HG02588 (cell line): ENCODE results near the gene ZKSCAN2.

ENCODE experiments used
- ATAC-seq: cut with Tn5 transposase; IDR thresholded peaks from one replicate; pipeline ENCODE4 v1.9.1; 2021; ENCODE audit warnings: mild to moderate bottlenecking, moderate library complexity; ENCODE audit not compliant: unreplicated experiment

ZKSCAN2 gene

DNA sequence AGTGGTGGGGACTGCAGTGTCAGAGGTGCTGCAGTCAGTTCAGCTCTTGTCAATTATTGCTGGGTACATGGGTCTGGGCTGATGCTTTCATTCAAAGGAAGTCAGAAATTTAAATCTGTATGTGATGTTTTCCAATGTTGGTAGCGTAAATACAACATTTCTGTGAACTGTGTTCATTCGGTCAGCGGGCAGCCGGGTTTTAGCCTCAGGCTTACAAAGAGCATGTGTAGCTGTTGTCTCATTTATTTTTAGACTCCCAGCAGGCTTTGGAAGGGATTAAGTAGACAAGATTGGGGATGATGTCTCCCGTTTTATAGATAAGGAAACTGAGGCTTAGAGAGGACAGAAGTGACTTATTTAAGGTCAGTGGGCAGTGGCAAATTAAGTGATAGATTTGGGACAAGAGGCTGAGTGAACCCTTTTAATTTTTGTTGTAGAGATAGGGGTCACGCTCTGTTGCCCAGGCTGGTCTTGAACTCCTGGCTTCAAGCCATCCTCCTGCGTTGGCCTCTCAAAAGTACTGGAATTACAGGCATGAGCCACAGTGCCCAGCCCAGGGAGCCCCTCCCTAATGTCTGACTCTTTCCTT lies 32.8 kb downstream of the ZKSCAN2 start:
- ATAC-seq: no peak

DNA sequence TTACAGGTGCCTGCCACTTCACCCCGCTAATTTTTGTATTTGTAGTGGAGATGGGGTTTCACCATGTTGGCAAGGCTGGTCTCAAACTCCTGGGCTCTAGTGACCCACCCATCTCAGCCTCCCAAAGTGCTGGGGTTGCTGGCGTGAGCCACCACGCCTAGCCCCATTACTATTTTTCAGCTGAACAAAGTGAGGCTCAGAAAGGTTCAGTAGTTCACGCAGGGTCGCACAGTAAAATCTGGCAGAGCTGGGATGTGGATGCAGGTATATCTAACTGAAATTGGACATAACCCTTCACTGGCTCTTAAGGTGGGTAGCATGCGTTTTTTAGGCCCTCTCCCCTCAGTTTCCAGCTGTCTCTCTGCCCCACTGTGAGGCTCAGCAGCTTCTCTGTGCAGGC lies 33.7 kb downstream of the ZKSCAN2 start:
- ATAC-seq: no peak

DNA sequence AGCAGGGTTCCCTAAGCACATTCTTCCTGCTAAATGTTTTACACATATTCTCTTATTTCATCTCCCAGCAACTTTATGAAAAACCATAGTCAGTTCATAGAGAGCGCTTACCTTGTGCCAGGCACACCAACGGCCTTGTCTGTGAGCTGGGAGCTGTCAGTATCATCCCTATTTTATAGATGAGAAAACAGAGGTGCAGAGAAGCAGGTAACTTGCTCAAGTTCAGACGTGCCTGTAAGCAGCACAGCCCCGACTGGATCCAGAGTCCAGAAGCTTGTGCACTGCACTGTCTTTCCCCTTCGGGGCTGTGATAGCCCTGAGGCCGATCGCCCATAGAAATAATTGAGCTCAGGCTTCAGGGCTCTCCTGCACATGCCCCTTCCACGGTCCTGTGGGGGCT lies 34.7 kb downstream of the ZKSCAN2 start:
- ATAC-seq: no peak

DNA sequence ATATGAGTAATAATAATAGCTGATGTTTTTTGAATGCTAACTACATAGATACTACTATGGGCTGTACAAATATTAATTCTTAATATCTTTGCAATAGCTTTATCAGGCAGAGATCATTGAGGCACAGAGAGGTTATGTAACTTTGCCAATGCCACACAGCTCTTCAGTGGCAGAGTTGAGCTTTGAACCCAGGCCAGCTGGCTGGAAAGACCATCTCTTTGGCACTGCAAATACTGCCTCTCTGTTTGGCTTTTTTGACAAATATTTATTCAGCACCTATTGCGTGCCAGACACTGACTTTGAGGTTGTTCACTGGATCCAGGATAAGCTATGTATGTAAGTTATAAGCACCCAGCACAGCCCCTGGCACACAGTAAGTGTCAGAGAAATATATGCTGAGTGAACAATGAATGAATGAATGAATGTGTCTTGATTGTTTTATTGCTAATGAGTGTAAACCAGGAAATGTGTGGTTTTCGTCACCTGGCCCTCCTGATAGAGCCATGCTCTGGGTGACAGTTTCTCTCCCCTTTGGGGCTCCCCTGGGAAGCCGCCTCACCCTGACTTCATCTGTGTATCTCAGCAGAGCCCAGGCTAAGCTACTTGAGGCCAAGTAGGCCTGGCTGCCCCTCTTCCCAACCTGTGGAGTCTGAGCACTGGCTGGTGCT lies 38.4 kb downstream of the ZKSCAN2 start:
- ATAC-seq: no peak

DNA sequence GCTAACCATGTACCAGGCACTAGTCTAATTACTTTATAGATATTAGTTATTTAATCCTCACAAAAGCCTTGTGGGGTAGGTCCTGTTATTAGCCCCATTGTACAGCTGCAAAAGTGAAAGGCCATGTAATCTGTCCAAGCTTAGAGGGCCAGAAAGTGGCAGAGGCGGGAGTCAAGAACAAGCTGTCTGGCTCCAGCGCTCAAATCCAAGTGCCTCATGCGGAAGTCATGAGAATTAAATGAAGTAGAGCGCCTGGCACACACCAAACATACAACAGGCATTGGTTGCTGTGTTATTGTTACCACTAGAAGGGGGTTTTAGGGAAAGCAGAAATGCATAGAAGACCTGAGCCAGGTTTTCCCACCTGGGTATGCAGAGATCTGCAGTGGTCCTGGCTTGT lies 39.7 kb downstream of the ZKSCAN2 start:
- ATAC-seq: no peak

DNA sequence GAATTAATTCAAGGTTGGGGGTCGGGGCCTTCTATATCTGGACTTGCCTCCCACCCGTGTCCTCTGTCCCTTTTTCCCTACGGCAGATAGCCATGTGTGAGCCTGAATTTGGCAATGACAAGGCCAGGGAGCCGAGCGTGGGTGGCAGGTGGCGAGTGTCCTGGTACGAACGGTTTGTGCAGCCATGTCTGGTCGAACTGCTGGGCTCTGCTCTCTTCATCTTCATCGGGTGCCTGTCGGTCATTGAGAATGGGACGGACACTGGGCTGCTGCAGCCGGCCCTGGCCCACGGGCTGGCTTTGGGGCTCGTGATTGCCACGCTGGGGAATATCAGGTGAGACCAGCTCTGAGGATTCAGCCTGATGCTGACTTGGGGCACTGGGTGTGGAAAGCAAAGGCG lies 40.5 kb downstream of the ZKSCAN2 start:
- ATAC-seq: no peak

DNA sequence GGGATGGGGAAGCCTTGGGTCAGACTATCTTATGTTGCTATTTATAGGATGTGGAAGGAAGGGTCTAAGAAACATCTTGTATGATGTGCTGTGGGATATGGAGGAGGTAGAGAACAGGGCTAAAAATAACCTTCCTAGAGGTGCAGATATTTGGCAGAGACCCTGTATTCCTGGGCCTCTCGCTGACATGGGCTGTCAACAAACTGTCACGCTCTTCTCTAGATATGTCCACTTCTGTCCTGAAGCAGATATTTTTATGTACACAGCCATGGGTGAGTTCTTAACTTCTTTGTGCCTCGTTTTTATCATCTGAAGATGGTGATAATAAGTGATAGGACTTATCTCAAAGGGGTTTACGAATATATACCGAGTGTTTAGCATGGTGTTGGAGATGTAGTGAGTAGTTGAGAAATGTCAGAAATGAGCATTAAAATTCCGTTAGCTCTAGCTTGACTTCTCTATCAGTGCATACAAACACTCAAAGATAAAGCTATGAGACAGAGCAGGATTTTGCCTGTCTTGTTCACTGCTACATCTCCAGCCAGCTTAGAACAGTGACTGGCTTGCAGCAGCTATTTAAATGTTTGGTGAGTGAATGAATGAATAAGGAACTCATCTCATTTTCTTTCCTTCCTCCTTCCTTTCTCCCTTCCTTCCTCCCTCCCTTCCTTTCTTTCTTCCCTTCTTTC lies 43.8 kb downstream of the ZKSCAN2 start:
- no peak for ATAC-seq

DNA sequence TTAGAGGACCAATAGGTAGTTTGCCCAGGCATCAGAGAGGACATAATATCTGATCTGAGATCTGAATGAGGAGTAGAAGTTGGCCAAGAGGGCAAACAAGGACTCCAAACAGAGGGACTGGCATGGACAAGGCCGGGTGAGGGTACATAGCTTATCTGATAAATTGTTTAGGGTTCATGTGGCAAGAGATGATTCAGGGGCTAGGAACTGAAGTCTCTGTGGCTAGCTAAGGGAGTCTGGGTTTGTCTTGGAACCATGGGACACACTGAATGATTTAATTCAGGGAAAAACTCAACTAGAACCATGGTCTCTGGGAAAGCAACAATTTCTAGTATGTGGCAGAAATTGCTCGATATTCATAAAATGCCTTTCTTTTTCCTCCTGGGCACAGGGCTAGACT lies 45.0 kb downstream of the ZKSCAN2 start:
- no peak for ATAC-seq

DNA sequence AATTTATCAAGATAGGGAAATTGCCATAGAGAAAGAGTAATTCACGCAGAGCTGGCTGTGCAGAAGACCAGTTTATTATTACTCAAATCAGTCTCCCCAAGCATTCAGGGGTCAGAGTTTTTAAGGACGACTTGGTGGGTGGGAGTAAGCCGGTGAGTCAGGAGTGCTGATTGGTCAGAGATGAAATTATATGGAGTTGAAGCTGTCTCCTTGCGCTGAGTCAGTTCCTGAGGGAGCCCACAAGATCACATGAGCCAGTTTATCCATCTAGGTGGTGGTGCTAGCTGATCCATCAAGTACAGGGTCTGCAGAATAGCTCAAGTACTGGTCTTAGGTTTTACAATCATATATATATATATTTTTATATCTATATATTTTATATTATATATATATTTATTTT lies 46.9 kb downstream of the ZKSCAN2 start:
- no peak for ATAC-seq

DNA sequence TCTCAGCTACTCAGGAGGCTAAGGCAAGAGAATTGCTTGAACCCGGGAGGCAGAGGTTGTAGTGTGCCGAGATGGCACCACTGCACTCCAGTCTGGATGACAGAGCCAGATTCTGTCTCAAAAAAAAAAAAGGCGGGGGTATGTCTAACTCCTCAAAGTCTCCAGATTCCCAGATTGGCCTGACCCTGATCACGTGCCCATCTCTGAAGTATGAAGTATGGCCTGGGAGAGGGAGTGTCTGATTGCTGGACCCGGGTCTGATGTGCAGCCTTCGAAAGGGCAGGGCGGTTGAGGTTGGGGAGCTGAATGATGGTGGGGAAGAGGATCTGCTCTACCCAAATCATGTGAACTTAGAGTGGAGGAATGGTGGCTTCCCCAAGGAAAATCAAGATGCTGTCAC lies 58.2 kb downstream of the ZKSCAN2 start:
- no peak for ATAC-seq

DNA sequence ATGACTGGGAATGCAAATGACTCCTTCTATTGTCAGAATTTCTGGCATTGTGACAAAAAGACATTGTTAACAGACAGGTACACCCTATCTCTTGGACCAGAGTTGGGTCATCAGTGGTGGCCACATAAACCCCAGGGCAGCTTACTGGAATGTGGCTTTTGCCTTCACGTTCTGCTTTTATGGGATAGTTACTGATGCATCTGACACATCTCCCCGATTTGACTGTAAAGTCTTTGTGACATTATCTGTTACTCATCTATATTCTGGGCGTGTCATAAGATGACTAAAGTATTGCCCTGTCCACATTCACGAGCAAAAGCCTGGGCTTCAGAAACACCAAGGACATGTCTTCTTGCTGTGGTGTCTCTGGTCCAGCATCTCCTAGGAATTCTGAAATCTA lies 59.6 kb downstream of the ZKSCAN2 start:
- ATAC-seq: no peak

DNA sequence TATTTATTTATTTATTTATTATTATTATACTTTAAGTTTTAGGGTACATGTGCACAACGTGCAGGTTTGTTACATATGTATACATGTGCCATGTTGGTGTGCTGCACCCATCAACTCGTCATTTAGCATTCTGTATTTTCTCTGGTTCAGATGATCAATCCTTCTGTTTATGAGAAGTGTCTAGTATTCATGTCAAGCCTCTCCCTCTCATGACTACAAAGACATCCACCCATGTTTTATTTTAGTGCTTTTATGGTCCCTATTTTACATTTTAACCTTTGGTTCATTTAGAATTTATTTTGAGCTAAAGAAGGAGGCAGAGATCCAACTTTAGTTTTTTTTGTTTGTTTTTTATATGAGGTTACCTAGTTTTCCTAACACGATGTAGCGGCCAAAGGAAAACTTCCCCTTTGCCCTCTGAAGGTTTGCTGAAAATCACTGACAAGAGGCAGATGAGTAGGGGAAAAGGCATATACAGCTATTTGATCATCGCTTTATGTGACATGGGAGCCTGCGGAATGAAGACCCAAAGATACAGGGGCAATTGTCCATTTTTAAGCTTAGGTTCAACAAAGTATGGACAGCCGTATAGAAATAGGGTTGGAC lies 63.3 kb downstream of the ZKSCAN2 start:
- ATAC-seq: no peak

DNA sequence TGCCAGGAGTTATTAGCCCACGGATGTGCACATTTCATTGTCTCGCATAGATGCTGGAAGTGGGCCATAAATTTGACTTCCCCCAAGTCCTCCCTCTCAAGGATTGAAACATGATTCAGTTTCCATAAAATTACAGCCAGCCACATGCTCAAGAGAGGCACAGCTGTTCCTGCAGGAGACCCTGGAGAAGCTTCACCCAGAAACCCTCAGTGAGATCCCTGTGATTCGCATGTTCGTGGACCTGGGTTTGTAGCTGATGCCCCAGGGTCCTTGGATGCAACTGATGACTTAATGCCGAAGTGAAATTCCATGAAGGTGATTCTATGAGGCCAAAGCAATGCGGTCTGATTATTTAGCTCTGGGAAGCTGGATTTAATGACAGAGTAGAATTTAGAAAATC lies 65.5 kb downstream of the ZKSCAN2 start:
- no peak for ATAC-seq

DNA sequence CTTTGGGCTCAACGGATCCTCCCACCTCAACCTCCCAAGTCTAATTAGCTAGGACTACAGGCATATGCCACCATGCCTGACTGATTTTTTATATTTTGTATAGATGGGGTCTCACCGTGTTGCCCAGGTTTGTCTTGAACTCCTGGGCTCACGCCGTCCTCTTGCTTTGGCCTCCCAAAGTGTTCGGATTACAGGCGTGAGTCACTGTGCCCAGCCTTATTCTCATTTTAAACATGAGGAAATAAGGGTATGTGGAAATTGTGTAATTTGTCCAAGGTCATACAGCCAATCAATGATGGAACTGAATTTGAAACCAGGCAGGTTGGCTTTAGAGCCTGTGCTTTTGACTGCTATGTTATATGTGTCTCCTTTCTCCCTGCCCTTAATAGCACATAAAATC lies 68.3 kb downstream of the ZKSCAN2 start:
- no peak for ATAC-seq

DNA sequence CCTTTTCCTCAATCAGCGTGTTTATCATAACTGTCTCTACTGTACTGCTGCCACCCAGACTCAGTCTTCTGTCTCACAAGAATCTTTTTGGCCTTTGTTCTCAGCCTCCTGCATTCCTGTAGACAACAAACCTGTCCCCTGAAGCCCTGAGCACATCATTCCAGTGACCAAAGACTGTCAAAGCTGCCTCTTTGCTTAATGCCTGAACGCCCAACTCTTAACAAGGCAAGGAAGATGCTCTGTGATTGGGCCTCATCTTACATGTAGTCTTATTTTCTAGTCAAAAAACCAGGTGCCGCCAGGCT lies 70.2 kb downstream of the ZKSCAN2 start:
- ATAC-seq: no peak
